Activated gamma-delta T cell (primary cell): ENCODE data around the gene CA9.

Experiments used
- DNase-seq: peaks from one replicate; lab custom pipeline; 2025; lab: John Stamatoyannopoulos, UW

Gene CA9

GRCh38 chr9:35691757-35692301 is 18.1 kb downstream of the CA9 start:
- no peak for DNase-seq

- DNase-seq, result no peak
Measured at GRCh38 chr9:35695943-35696401, 22.2 kb downstream of the CA9 start.

- DNase-seq, result no peak
Measured at GRCh38 chr9:35696520-35697215, 22.9 kb downstream of the CA9 start.

- DNase-seq, result no peak
Measured at GRCh38 chr9:35697486-35697885, 23.8 kb downstream of the CA9 start.

- DNase-seq, result no peak
Measured at GRCh38 chr9:35698231-35698630, 24.5 kb downstream of the CA9 start.

GRCh38 chr9:35700031-35700430 is 26.3 kb downstream of the CA9 start:
- no peak for DNase-seq

- no peak for DNase-seq
Measured at GRCh38 chr9:35700942-35701341, 27.2 kb downstream of the CA9 start.

- DNase-seq, result no peak
Measured at GRCh38 chr9:35702696-35703095, 29.0 kb downstream of the CA9 start.

- DNase-seq, result no peak
Measured at GRCh38 chr9:35703906-35704672, 30.4 kb downstream of the CA9 start.

GRCh38 chr9:35705372-35705771 is 31.6 kb downstream of the CA9 start:
- DNase-seq, result no peak

GRCh38 chr9:35705836-35706430 is 32.2 kb downstream of the CA9 start:
- no peak for DNase-seq

GRCh38 chr9:35706951-35707350 is 33.2 kb downstream of the CA9 start:
- no peak for DNase-seq

- no peak for DNase-seq
Measured at GRCh38 chr9:35708146-35708545, 34.4 kb downstream of the CA9 start.

GRCh38 chr9:35710818-35711500 is 37.2 kb downstream of the CA9 start:
- no peak for DNase-seq

- no peak for DNase-seq
Measured at GRCh38 chr9:35711501-35712428, 38.0 kb downstream of the CA9 start.

- DNase-seq, result no peak
Measured at GRCh38 chr9:35712762-35713400, 39.2 kb downstream of the CA9 start.

- DNase-seq, result no peak
Measured at GRCh38 chr9:35713578-35713977, 39.9 kb downstream of the CA9 start.

- no peak for DNase-seq
Measured at GRCh38 chr9:35714123-35714522, 40.4 kb downstream of the CA9 start.

GRCh38 chr9:35714579-35715252 is 41.0 kb downstream of the CA9 start:
- no peak for DNase-seq

GRCh38 chr9:35716230-35716629 is 42.5 kb downstream of the CA9 start:
- DNase-seq, result no peak
